ENCODE measurements around the gene ZBTB17. TPM values are rescaled to one million over a fixed set of nuclear protein-coding genes. Genes with fewer than 3 reads are reported as not detected.

Gene ZBTB17
- total and polyA plus RNA-seq, 2 of the 8 experiments (the other 6 are each of a cell fraction or from before 2014, with no cell fraction given): 24.7 to 36.2 TPM

- Histone ChIP-seq H3K4ac (replicated peaks; ENCODE audit: insufficient read length, low read depth, low read length) (no peak overlapping the region), H2AFZ (ENCODE audit: low read length) (no peak overlapping the region), H2AK5ac (ENCODE audit: low read depth, low read length) (no peak overlapping the region), H3K4me2 (ENCODE audit: insufficient read depth in 1 of 2, low read depth in 2 of 2, low read length in 2 of 2) (0 out of 4 replicates have a peak overlapping the region, but pooled peaks of 1 of the 2 experiments have one; percentile 17), H4K5ac (ENCODE audit: insufficient read length, low read depth, low read length) (no peak overlapping the region), H2BK120ac (replicated peaks; ENCODE audit: low read depth, low read length) (no peak overlapping the region), H3K79me1 (ENCODE audit: low read depth, low read length) (peaks cover 5% of the 10 kb centered on the region; the same call in 1 of the 2 replicates), H2BK20ac (ENCODE audit: low read length) (no peak overlapping the region), H2BK5ac (ENCODE audit: low read depth, low read length) (no peak overlapping the region; the same call in 1 of the 2 replicates), H3K79me2 (ENCODE audit: control insufficient read depth in 1 of 2, insufficient read depth in 2 of 2, low read length in 2 of 2) (no peaks in the 10 kb centered on the region), H3K27ac (ENCODE audit: low read depth, low read length) (no peak overlapping the region), H4K20me1 (replicated peaks in 1 of 2; ENCODE audit: control insufficient read depth in 1 of 2, insufficient read depth in 2 of 2, low read length in 2 of 2) (peaks cover 0 to 17% of the 10 kb centered on the region in 2 experiments), H3K9ac (replicated peaks in 1 of 4; ENCODE audit: extremely low read depth in 1 of 4, low read depth in 3 of 4, low read length in 3 of 4) (no peak overlapping the region), H3K18ac (ENCODE audit: extremely low read depth, low read length) (no peak overlapping the region), H3K36me3 (ENCODE audit: control insufficient read depth in 2 of 4, insufficient read depth in 4 of 4, low read length in 3 of 4) (peaks cover 0 to 2% (median under 1%) of the 10 kb centered on the region in 4 experiments; a peak in 3 of 8 replicates), H3K23me2 (ENCODE audit: low read depth, low read length) (no peaks in the 10 kb centered on the region), H3K14ac (ENCODE audit: insufficient read length) (no peak overlapping the region), H4K91ac (replicated peaks; ENCODE audit: insufficient read length, low read length) (no peak overlapping the region), H3K4me3 (ENCODE audit: extremely low read depth in 1 of 4, insufficient read depth in 2 of 4, low read depth in 3 of 4, low read length in 4 of 4) (no peak overlapping the region), H3K9me3 (ENCODE audit: insufficient read depth in 2 of 2, low read depth in 1 of 2, low read length in 1 of 2) (no peaks in the 10 kb centered on the region), H2BK15ac (ENCODE audit: low read length) (no peak overlapping the region), H3K4me1 (replicated peaks in 1 of 4; ENCODE audit: control insufficient read depth in 3 of 4, insufficient read depth in 4 of 4, low read length in 3 of 4) (peaks cover 10 to 29% (median 21%) of the 10 kb centered on the region in 4 experiments), H3K23ac (ENCODE audit: insufficient read length) (no peak overlapping the region), H4K8ac (ENCODE audit: extremely low read depth, insufficient read depth, low read length) (no peak overlapping the region), H2BK12ac (ENCODE audit: low read depth, low read length) (no peak overlapping the region), H3K56ac (replicated peaks; ENCODE audit: insufficient read length, low read depth, low read length) (no peak overlapping the region), H3K27me3 (replicated peaks in 1 of 4; ENCODE audit: control insufficient read depth in 3 of 4, extremely low read depth in 1 of 4, insufficient read depth in 3 of 4, low read length in 3 of 4) (no peaks in the 10 kb centered on the region)
- FAIRE-seq (no peak), DNase-seq (ENCODE audit: low read depth in 1 of 2, low spot score in 2 of 2) (no peak)
- 80% methylated on average over 10 of the region's 10 CpGs; no CpG with 5 or more reads in 1 of the 2 experiments for WGBS, 2 experiments (ENCODE audit: extremely low coverage in 1 of 2, insufficient coverage in 1 of 2, insufficient read length in 1 of 2, insufficient replicate concordance in 2 of 2, low coverage in 1 of 2, low lambda C conversion rate in 2 of 2, missing lambda C conversion rate in 1 of 2)
- POLR2A ChIA-PET (ENCODE audit: partially characterized antibody): interaction anchor here (0.9 to 1.5 kb wide), 6 partner anchors 7 to 195 kb away, joined by 3 to 5 read pairs (median 3); no protein-coding TSS in a partner anchor
- TF ChIP-seq TEAD4 (IDR thresholded peaks at IDR 0.05; ENCODE audit: low read depth, low read length): no peak
- peak; percentile 22 for TF ChIP-seq ASH2L (IDR thresholded peaks at IDR 0.05; ENCODE audit: low read length)
- TF ChIP-seq CHD2 (IDR thresholded peaks at IDR 0.05; ENCODE audit: low read length): no peak
- no peak for TF ChIP-seq NRF1 (IDR thresholded peaks at IDR 0.05; ENCODE audit: low read depth, low read length)
- no peak for TF ChIP-seq HDAC2 (IDR thresholded peaks at IDR 0.05; ENCODE audit: borderline replicate concordance in 1 of 2, low read depth in 2 of 2, low read length in 2 of 2)
- no peak for TF ChIP-seq E2F6 (IDR thresholded peaks at IDR 0.05)
- no peak for TF ChIP-seq BCL11A (IDR thresholded peaks at IDR 0.05; ENCODE audit: low read depth in 2 of 2, low read length in 2 of 2)
- CTCF ChIA-PET (ENCODE audit: partially characterized antibody): interaction anchor here (1.0 to 4.8 kb wide), 11 partner anchors 9 to 210 kb away, joined by 3 to 34 read pairs (median 5); partner anchors contain the start of gene UQCRHL
These were observed 25.1 kb downstream of the ZBTB17 start for GRCh38 chr1:15950763-15951295.

All from H1 (cell line).